GM19023 (cell line): ENCODE data around the gene PISD.

Experiments
- ATAC-seq: cut with Tn5 transposase; IDR thresholded peaks from one replicate; pipeline ENCODE4 v1.9.1; 2021; ENCODE audit warnings: mild to moderate bottlenecking, moderate library complexity; ENCODE audit not compliant: unreplicated experiment

PISD gene

GRCh38 chr22:31578171-31578570, 83.8 kb downstream of the PISD start:
- ATAC-seq, result no peak

- no peak for ATAC-seq
These were observed 84.3 kb downstream of the PISD start for GRCh38 chr22:31577711-31578110.

GRCh38 chr22:31575190-31575589, 86.8 kb downstream of the PISD start:
- no peak for ATAC-seq

GRCh38 chr22:31574055-31574670, 87.9 kb downstream of the PISD start:
- ATAC-seq, result no peak

GRCh38 chr22:31572939-31573338, 89.1 kb downstream of the PISD start:
- no peak for ATAC-seq

- ATAC-seq, result no peak
These were observed 92.9 kb downstream of the PISD start for GRCh38 chr22:31569126-31569525.
